Left lung (tissue), 10 donors: ENCODE measurements around the gene TBC1D14. TPM values are rescaled to one million over a fixed set of nuclear protein-coding genes. Genes with fewer than 3 reads are reported as not detected.

Experiments used
- ATAC-seq: fragments of 200-7000 bp; cut with Tn5 transposase; one replicate; pipeline ENCODE4 v1.9.1; 2020; ENCODE audit warnings: moderate library complexity
- DNase-seq, 4 donors: peaks; one replicate each; pipeline ENCODE4 v3.0.0-alpha.2; 2013 to 2020
- H3K27ac ChIP-seq, 2 donors: fragments of 200-600 bp; sonication (generic) in 1 of 2; one replicate each; pipeline versions ENCODE4 v1.5.0 to v1.8.0; 2020 to 2021
- H3K27me3 ChIP-seq, 2 donors: fragments of 200-600 bp; sonication (generic) in 1 of 2; one replicate each; pipeline versions ENCODE4 v1.5.0 to v1.8.0; 2020 to 2021
- H3K36me3 ChIP-seq, 2 donors: fragments of 200-600 bp; sonication (generic) in 1 of 2; one replicate each; pipeline versions ENCODE4 v1.5.0 to v1.8.0; 2020 to 2021
- H3K4me1 ChIP-seq, 2 donors: fragments of 200-600 bp; one replicate each; pipeline ENCODE4 v1.8.0; 2021
- H3K4me3 ChIP-seq, 2 donors: fragments of 200-600 bp; sonication (generic) in 1 of 2; one replicate each; pipeline versions ENCODE4 v1.5.0 to v1.8.0; 2020 to 2021; ENCODE audit warnings: mild to moderate bottlenecking in 1 of 2
- H3K9me3 ChIP-seq, 2 donors: fragments of 200-600 bp; sonication (generic) in 1 of 2; one replicate each; pipeline versions ENCODE4 v1.5.0 to v1.8.0; 2020 to 2021
- CTCF ChIP-seq, 2 donors: fragments of 200-600 bp; sonication (generic) in 1 of 2; IDR thresholded peaks; one replicate each; pipeline versions ENCODE4 v1.5.0 to v1.8.0; 2021; ENCODE audit warnings: antibody characterized with exemption in 2 of 2
- intact Hi-C, 2 donors: fragments of 100-400 bp; cut with DNase I; formaldehyde crosslinking; loops; one replicate each; pipeline versions ENCODE4 v1.11.2 to v1.14.2; 2022
- polyA plus RNA-seq, 6 donors: library from polyadenylated mRNA; unstranded; fragments of 120-200 nt; gene quantifications; one replicate each; pipeline ENCODE4 v1.2.1, GENCODE V29; 2013; ENCODE audit not compliant: insufficient read length in 6 of 6
- total RNA-seq, 2 donors: library from RNA; stranded (reverse); fragmentation: NEBNext Ultra II Directional; extraction: Animal tissue kit (Norgen Biotek cat#: 25700); gene quantifications; one replicate each; pipeline ENCODE4 v1.2.1, GENCODE V29; 2021
- donor health status: DM: no; HTN: yes; CAD: no.
- donor health status: DM: no; HTN: no; CAD: no.

TBC1D14 gene
- total and polyA plus RNA-seq, 8 donors, result 39.2 to 73.4 (median 45.1) TPM

- Histone ChIP-seq H3K27me3 (no peaks in the 10 kb centered on the region), H3K36me3 (no peaks in the 10 kb centered on the region), H3K4me1 (peaks cover 14 to 98% of the 10 kb centered on the region in 2 donors), H3K27ac (peak overlapping the region; percentile 67 to 94), H3K9me3 (no peaks in the 10 kb centered on the region), H3K4me3 (peak overlapping the region in 1 of 2 donors; percentile 19)
- intact Hi-C loops, result no loop called here
- no peak for TF ChIP-seq CTCF (IDR thresholded peaks at IDR 0.05)
- peak in 2 of 4 donors; percentile 82 to 91 for DNase-seq
- ATAC-seq, result peak; percentile 45
Observed at GRCh38 chr4:6916587-6917460, 7.2 kb downstream of the TBC1D14 start.

DNA sequence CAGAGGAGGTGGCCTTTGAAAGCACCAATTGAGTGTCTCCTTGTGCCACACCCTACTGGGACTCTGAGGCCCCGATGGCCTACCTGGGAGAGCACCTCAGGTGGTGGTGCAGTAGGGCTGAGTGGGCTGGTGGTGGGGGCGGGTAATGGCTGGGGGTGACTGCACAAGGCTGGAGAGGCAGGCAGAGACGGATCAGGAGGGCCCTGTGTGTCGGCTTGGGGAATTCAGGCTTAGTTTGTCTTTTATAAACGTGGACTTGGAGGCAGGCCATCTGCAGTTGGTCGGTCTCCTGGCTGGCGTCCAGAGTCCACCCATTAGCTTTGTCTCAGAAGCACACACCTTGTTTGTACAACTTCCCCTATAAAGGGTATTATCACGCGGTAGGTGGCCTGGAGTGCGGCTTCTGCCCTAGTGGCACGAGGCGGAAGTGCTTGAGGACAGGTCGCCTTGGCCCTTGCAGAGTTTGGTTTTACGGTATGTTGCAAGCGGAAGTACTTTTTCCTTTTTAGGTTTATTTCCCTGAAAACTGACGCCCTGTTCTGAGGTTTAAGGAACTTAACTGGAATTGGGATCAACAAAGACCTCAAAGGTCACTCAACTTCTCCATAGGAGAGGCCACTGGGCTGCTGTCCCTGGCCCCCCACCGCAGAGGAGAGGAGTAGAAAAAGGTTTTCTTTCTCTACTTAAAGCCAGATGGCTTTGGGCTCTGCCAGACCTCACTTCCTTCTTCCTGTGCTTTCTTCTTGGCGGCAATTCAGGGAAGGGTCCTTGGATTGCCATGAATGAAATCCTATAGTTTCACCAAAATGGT is 8.0 kb downstream of the TBC1D14 start:
- H3K36me3 ChIP-seq, result no peaks in the 10 kb centered on the region
- DNase-seq (peak in 3 of 4 donors; percentile 84 to 93 (median 90)), ATAC-seq (peak; percentile 77)
- peak overlapping the region in 1 of 2 donors; percentile 19 for H3K4me3 ChIP-seq
- H3K9me3 ChIP-seq, result no peaks in the 10 kb centered on the region
- no peaks in the 10 kb centered on the region for H3K27me3 ChIP-seq
- intact Hi-C loops, result no loop called here
- H3K27ac ChIP-seq, result peak overlapping the region; percentile 67 to 94
- peak; percentile 19 to 91 for TF ChIP-seq CTCF (IDR thresholded peaks at IDR 0.05)
- H3K4me1 ChIP-seq, result peaks cover 14 to 98% of the 10 kb centered on the region in 2 donors

- DNase-seq (peak in 1 of 4 donors; percentile 42), ATAC-seq (no peak)
- Histone ChIP-seq H3K4me3 (no peak overlapping the region), H3K4me1 (peaks cover 14 to 98% of the 10 kb centered on the region in 2 donors), H3K27ac (peak overlapping the region; percentile 67 to 94), H3K36me3 (peaks cover 0 to 4% of the 10 kb centered on the region in 2 donors), H3K27me3 (no peaks in the 10 kb centered on the region), H3K9me3 (no peaks in the 10 kb centered on the region)
- intact Hi-C loops, result no loop called here
- no peak for TF ChIP-seq CTCF (IDR thresholded peaks at IDR 0.05)
Observed at GRCh38 chr4:6918338-6918737, 8.7 kb downstream of the TBC1D14 start.

DNA sequence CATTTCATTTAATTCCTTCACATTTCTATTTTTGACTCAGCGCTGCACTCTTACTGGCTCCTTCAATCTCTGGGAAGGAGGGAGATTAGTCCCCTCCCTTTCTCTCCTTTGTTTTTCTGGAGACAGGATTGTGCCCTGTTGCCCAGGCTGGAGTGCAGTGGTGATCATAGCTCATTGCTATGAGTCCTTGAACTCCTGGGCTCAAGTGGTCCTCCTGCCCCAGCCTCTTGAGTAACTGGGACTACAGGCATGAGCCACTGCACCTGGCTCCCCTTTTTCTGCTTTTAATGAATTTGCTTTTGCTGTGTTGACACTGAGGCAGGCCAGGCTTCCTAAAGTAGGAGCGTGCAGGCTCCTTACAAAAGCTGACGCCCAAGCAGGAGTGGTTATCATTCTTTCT is 10.5 kb downstream of the TBC1D14 start:
- Histone ChIP-seq H3K27me3 (no peaks in the 10 kb centered on the region), H3K9me3 (no peaks in the 10 kb centered on the region), H3K4me1 (peaks cover 14 to 96% of the 10 kb centered on the region in 2 donors), H3K4me3 (no peak overlapping the region), H3K36me3 (peaks cover 0 to 22% of the 10 kb centered on the region in 2 donors), H3K27ac (peak overlapping the region; percentile 39 to 58)
- ATAC-seq (peak; percentile 66), DNase-seq (peak in 2 of 4 donors; percentile 75 to 80)
- TF ChIP-seq CTCF (IDR thresholded peaks at IDR 0.05), result no peak
- intact Hi-C loops, result no loop called here

- Histone ChIP-seq H3K4me3 (no peak overlapping the region), H3K36me3 (peaks cover 0 to 23% of the 10 kb centered on the region in 2 donors), H3K27me3 (no peaks in the 10 kb centered on the region), H3K9me3 (no peaks in the 10 kb centered on the region), H3K27ac (no peak overlapping the region), H3K4me1 (peaks cover 17 to 96% of the 10 kb centered on the region in 2 donors)
- intact Hi-C loops, result no loop called here
- peak in 1 of 4 donors; percentile 79 for DNase-seq
- TF ChIP-seq CTCF (IDR thresholded peaks at IDR 0.05), result no peak
- no peak for ATAC-seq
Observed at GRCh38 chr4:6923507-6923906, 13.9 kb downstream of the TBC1D14 start.
